MCF 10A (cell line): ENCODE results near the gene AFAP1L2. TPM values are rescaled to one million over a fixed set of nuclear protein-coding genes. Genes with fewer than 3 reads are reported as not detected.

Source experiments
- BruUV-seq: library from RNA; stranded (reverse); fragments of 400-500 nt; replicated peaks from 2 replicates; lab custom pipeline; 2021; lab: Mats Ljungman, UMichigan
- CTCF ChIA-PET: fragments of 300-600 bp; sonication (Branson Sonifier 250); formaldehyde crosslinking; extraction: SDS; loops from one replicate; lab custom pipeline; 2021; ENCODE audit warnings: antibody characterized with exemption, inconsistent platforms; lab: Yijun Ruan, JAX
- POLR2A ChIA-PET: fragments of 300-600, 350-650 bp; sonication (Branson Sonifier 250); formaldehyde crosslinking; extraction: SDS; loops from one replicate; lab custom pipeline; 2020; ENCODE audit warnings: antibody characterized with exemption, inconsistent platforms; lab: Yijun Ruan, JAX
- DNase-seq: peaks from one replicate; pipeline ENCODE4 v3.0.0-alpha.2; 2018; ENCODE audit not compliant: unreplicated experiment
- H3K27ac Mint-ChIP-seq: one replicate; pipeline ENCODE4 v1.8.0; 2022; ENCODE audit warnings: mild to moderate bottlenecking, low read depth, mixed read lengths; ENCODE audit not compliant: unreplicated experiment
- H3K27me3 Mint-ChIP-seq: one replicate; pipeline ENCODE4 v1.8.0; 2022; ENCODE audit warnings: mixed read lengths; ENCODE audit not compliant: insufficient read depth, unreplicated experiment
- H3K36me3 Mint-ChIP-seq: one replicate; pipeline ENCODE4 v1.8.0; 2022; ENCODE audit warnings: mild to moderate bottlenecking, moderate library complexity, mixed read lengths; ENCODE audit not compliant: insufficient read depth, unreplicated experiment
- H3K4me1 Mint-ChIP-seq: one replicate; pipeline ENCODE4 v1.8.0; 2022; ENCODE audit warnings: mixed read lengths; ENCODE audit not compliant: insufficient read depth, unreplicated experiment
- H3K4me3 Mint-ChIP-seq: one replicate; pipeline ENCODE4 v1.8.0; 2022; ENCODE audit warnings: mild to moderate bottlenecking, moderate library complexity, mixed read lengths; ENCODE audit not compliant: unreplicated experiment
- H3K9me3 Mint-ChIP-seq: one replicate; pipeline ENCODE4 v1.8.0; 2022; ENCODE audit warnings: mixed read lengths; ENCODE audit not compliant: unreplicated experiment
- intact Hi-C: fragments of 100-400 bp; cut with micrococcal nuclease; formaldehyde crosslinking; loops from 2 replicates; pipeline ENCODE4 v1.14.1; 2022
- total RNA-seq: library from RNA; stranded (reverse); gene quantifications from 2 replicates; pipeline ENCODE4 v1.2.3, GENCODE V29; 2022
- TF ChIP-seq, protein P1 (sequence below): fragments of 200-600 bp; IDR thresholded peaks from one replicate; pipeline ENCODE4 v1.8.0; 2022; ENCODE audit warnings: antibody characterized with exemption, mild to moderate bottlenecking; ENCODE audit not compliant: unreplicated experiment

The AFAP1L2 gene
- total RNA-seq, 1 experiment from 2014 or later: 5.8 TPM

DNA sequence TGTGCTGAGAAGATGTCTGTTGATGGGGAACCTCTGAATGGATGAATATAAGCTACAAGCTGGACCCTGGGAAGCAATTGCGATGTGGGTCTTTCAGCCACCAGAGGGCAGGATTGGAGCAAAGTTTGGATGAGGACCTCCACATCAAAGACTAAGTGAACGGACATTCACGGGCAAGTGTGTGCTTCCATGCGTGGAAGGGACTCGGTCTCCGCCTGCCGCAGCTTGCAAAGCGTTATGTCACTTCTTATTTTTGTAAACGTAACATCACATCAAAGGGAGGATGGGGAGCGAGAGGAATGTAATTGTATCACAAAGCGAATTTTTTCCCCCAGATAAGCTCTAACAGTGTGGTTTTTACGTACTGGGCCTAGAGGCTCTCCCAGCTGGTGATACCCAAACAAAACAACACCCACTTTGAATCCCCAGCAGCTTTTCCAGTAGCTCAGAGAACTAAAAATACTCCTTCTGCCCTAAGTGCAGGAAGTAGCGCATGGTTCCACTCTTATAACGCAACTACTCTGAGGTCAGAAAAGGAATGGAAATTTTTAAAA, 100.2 kb downstream of the AFAP1L2 start:
- H3K27ac Mint-ChIP-seq: no peak overlapping the region
- no peak overlapping the region for H3K4me3 Mint-ChIP-seq
- DNase-seq: peak; percentile 84
- no TSS peak for BruUV-seq
- H3K27me3 Mint-ChIP-seq: no peaks in the 10 kb centered on the region
- TF ChIP-seq, protein P1, sequence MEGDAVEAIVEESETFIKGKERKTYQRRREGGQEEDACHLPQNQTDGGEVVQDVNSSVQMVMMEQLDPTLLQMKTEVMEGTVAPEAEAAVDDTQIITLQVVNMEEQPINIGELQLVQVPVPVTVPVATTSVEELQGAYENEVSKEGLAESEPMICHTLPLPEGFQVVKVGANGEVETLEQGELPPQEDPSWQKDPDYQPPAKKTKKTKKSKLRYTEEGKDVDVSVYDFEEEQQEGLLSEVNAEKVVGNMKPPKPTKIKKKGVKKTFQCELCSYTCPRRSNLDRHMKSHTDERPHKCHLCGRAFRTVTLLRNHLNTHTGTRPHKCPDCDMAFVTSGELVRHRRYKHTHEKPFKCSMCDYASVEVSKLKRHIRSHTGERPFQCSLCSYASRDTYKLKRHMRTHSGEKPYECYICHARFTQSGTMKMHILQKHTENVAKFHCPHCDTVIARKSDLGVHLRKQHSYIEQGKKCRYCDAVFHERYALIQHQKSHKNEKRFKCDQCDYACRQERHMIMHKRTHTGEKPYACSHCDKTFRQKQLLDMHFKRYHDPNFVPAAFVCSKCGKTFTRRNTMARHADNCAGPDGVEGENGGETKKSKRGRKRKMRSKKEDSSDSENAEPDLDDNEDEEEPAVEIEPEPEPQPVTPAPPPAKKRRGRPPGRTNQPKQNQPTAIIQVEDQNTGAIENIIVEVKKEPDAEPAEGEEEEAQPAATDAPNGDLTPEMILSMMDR: peak; percentile 79
- intact Hi-C loops: loop anchor here (1.0 to 10.0 kb wide), 7 partner anchors 99 to 825 kb away; no protein-coding TSS in a partner anchor
- peaks cover 4% of the 10 kb centered on the region for H3K36me3 Mint-ChIP-seq
- H3K4me1 Mint-ChIP-seq: peaks cover 20% of the 10 kb centered on the region
- no peaks in the 10 kb centered on the region for H3K9me3 Mint-ChIP-seq
- CTCF ChIA-PET: interaction anchor here (0.5 to 3.1 kb wide), 67 partner anchors 8 to 826 kb away, joined by 3 to 146 read pairs (median 4); no protein-coding TSS in a partner anchor
- POLR2A ChIA-PET: interaction anchor here (0.6 to 2.0 kb wide), 10 partner anchors 9 to 235 kb away, joined by 3 to 7 read pairs (median 4); partner anchors contain the start of gene CCDC186

- ChIA-PET CTCF (interaction anchor here (0.5 to 3.1 kb wide), 67 partner anchors 8 to 827 kb away, joined by 3 to 146 read pairs (median 4); no protein-coding TSS in a partner anchor), POLR2A (interaction anchor here (0.7 to 2.0 kb wide), 10 partner anchors 9 to 236 kb away, joined by 3 to 7 read pairs (median 4); no protein-coding TSS in a partner anchor)
- no TSS peak for BruUV-seq
- intact Hi-C loops: loop anchor here (5.0 to 10.0 kb wide), 2 partner anchors 401 to 484 kb away; no protein-coding TSS in a partner anchor
- peaks cover 4% of the 10 kb centered on the region for H3K36me3 Mint-ChIP-seq
- peaks cover 20% of the 10 kb centered on the region for H3K4me1 Mint-ChIP-seq
- TF ChIP-seq, protein P1: no peak
- no peaks in the 10 kb centered on the region for H3K27me3 Mint-ChIP-seq
- H3K9me3 Mint-ChIP-seq: no peaks in the 10 kb centered on the region
- no peak for DNase-seq
- no peak overlapping the region for H3K4me3 Mint-ChIP-seq
- no peak overlapping the region for H3K27ac Mint-ChIP-seq
Observed at GRCh38 chr10:114303556-114303955, 100.7 kb downstream of the AFAP1L2 start.

GRCh38 chr10:114301951-114302710, 102.2 kb downstream of the AFAP1L2 start:
- ChIA-PET CTCF (interaction anchor here (0.6 to 3.1 kb wide), 13 partner anchors 12 to 332 kb away, joined by 3 to 146 read pairs (median 4); no protein-coding TSS in a partner anchor), POLR2A (interaction anchor here (0.7 to 1.2 kb wide), 2 partner anchors 130 to 239 kb away, joined by 3 to 4 read pairs; no protein-coding TSS in a partner anchor)
- Mint-ChIP-seq H3K27ac (no peak overlapping the region), H3K4me3 (no peak overlapping the region), H3K36me3 (no peaks in the 10 kb centered on the region), H3K4me1 (peaks cover 16% of the 10 kb centered on the region), H3K9me3 (no peaks in the 10 kb centered on the region), H3K27me3 (no peaks in the 10 kb centered on the region)
- DNase-seq: no peak
- intact Hi-C loops: loop anchor here (1.0 to 10.0 kb wide), 3 partner anchors 128 to 485 kb away; partner anchors contain the start of gene CCDC186
- TF ChIP-seq, protein P1: no peak
- BruUV-seq: no TSS peak
